ENCODE data around the gene NDUFV1.

DNA sequence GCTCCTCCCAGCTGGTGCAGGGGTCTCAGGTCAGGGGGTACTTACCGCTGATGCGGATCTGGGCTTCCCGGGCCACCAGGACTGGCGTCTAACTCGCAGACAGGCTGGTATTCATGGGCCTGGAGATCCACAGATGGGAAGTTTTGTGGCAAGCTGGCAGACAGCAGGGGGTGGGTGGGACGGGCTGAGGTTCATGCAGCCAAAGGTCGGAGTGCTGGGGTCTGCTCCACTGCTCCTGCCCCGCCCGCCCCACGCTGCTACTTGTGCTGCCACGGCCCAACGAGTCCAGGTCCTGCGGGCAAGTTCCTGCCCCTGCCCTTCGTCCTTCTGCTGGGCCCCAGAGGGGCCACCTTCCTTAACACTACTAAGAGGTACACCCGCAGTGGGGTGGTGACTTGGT lies 40.7 kb downstream of the NDUFV1 start:
- TF ChIP-seq ZC3H10 (CRISPR knock-in tag; IDR thresholded peaks at IDR 0.05) = no peak
- no peak for TF ChIP-seq TCF4 (CRISPR knock-in tag; IDR thresholded peaks at IDR 0.05; ENCODE audit: borderline replicate concordance)
- TF ChIP-seq, protein P1, sequence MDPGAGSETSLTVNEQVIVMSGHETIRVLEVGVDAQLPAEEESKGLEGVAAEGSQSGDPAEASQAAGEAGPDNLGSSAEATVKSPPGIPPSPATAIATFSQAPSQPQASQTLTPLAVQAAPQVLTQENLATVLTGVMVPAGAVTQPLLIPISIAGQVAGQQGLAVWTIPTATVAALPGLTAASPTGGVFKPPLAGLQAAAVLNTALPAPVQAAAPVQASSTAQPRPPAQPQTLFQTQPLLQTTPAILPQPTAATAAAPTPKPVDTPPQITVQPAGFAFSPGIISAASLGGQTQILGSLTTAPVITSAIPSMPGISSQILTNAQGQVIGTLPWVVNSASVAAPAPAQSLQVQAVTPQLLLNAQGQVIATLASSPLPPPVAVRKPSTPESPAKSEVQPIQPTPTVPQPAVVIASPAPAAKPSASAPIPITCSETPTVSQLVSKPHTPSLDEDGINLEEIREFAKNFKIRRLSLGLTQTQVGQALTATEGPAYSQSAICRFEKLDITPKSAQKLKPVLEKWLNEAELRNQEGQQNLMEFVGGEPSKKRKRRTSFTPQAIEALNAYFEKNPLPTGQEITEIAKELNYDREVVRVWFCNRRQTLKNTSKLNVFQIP (CRISPR knock-in tag; IDR thresholded peaks at IDR 0.05; ENCODE audit: borderline replicate concordance, low read depth) = no peak
- TF ChIP-seq SNAI2 (CRISPR knock-in tag; IDR thresholded peaks at IDR 0.05) = no peak
- TF ChIP-seq PPARA (CRISPR knock-in tag; IDR thresholded peaks at IDR 0.05; ENCODE audit: borderline replicate concordance) = no peak
